GM19193 (cell line): ENCODE measurements around the gene RETN.

Source experiments
- POLR2A ChIP-seq: IDR thresholded peaks from 4 replicates; pipeline ENCODE4 v1.6.1; 2011; ENCODE audit not compliant: insufficient read depth, insufficient read length; ENCODE audit errors: extremely low read depth

Gene RETN

GRCh38 chr19:7703332-7703731, 34.5 kb downstream of the RETN start:
- no peak for TF ChIP-seq POLR2A

DNA sequence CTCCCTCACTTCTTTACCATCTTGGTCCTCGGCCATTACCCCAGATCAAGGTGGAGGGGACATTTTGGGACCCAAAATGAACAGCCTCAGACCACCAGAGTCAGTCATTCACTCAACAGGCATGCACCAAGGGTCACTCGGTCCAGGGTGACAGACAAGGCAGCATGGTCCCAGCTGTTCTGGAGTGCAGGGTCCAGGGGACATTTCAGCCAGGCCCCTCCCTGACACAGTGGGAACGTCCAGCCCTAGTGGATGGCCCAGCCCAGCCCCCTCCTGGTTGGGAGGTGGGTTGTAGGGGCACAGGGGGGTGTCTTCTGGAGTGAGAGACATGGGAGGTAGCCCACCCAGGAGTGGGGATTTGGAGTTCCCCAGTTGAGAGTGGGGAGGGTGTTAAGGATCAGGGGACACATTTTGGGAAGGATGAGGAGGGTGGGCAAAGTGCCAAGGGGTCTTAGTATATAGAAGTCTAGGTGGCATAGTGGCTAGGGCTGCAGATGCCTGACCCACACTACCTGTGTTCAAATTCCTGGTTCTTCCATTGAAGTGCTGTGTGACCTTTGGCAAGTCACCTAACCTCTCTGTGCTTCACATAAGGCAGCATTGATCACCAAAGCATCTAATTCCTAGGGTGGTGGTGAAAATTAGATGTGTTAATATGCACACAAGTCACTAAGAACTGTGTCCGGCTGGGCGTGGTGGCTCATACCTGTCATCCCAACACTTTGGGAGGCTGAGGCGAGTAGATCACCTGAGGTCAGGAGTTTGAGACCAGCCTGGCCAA, 35.6 kb downstream of the RETN start:
- no peak for TF ChIP-seq POLR2A

DNA sequence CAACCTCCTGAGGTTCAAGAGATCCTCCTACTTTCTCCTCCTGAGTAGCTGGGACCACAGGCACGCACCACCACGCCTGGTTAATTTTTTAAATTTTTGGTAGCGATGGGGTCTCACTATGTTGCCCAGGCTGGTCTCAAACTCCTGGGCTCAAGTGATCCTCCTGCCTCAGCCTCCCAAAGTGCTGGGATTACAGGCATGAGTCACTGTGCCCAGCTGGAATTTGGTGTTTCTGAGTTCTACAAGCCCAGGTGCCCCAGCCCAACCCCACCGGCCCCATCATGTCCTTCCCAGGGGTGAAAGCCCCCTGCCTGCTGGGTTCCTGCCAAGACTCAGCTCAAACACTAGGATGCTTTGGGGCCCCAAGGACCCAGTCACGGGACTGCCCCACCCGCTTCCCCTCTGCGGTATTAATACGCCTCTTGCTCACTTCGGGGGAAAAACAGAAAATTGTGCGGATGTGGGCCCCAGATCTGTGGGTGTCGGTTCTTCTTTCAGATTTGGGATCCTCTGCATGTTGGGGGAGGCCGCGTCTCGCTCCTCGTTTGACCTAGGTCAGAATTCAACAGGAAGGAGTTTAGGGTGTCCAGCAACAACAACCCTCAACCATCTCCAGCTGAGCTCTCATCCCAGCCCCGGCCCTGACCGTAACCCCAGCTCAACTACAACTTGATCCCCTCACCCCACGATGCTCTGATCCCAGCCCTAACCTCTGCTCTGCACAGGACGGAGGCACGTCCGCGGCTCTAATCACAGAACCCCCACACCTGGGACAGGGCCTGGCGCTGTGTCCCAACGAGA, 36.7 kb downstream of the RETN start:
- no peak for TF ChIP-seq POLR2A

- no peak for TF ChIP-seq POLR2A
These were observed 37.5 kb downstream of the RETN start for GRCh38 chr19:7706188-7706954.

- no peak for TF ChIP-seq POLR2A
These were observed 38.2 kb downstream of the RETN start for GRCh38 chr19:7706955-7707456.

DNA sequence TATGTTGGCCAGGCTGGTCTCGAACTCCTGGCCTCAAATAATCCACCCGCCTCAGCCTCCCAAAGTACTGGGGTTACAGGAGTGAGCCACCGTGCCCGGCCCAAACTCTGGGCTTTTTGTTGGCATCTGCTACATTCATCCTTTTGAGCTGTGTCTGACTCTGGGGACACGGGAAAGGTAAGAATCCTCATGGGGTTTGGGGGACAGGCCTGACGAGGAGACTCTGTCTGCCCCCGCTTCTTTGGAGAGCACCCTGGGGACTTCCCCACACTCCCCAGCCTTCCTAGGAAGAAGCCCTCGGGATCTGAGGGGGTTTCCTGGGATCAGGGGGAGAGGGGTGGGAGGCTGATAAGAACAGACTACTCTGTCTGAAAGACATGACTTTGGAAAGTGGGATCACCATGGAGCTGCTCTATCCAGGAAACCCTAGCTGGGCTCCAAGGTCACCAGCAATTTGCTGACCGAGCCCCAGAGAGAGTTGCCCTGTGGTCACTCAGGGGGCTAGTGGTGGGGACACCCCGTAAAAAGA, 41.1 kb downstream of the RETN start:
- no peak for TF ChIP-seq POLR2A

DNA sequence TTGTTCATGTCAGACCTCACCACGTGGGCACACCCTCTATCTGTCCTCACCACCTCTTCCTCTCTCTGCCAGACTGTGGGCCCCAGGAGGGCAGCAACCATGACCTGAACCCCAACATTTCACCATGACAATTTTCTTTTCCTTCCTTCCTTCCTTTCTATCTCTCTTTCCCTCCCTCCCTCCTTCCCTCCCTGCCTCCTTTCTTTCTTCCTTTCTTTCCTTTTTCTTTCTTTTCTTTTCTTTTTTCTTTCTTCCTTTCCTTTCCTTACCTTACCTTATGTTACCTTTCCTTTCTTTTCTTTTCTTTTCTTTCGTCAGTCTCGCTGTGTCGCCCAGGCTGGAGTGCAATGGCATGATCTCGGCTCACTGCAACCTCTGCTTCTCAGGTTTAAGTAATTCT, 41.8 kb downstream of the RETN start:
- TF ChIP-seq POLR2A: no peak

- no peak for TF ChIP-seq POLR2A
These were observed 46.8 kb downstream of the RETN start for GRCh38 chr19:7715671-7716070.

GRCh38 chr19:7716762-7717161, 47.9 kb downstream of the RETN start:
- TF ChIP-seq POLR2A: no peak

DNA sequence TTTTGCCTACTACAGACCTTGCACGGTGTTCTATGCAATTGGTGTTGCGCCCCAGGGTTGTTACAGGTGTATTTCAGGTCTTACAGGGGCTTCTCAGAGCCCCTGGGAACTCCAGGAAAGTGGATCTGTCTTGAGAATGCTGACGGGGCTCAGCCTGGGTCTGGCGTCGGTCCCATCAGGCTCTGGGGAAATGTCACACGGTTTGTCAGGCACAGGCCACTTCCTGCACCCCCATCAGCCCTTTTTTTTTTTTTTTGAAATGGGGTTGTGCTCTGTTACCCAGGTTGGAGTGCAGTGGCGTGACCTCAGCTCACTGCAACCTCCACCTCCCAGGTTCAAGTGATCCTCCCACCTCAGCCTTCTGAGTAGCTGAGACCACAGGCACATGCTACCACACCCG, 49.8 kb downstream of the RETN start:
- no peak for TF ChIP-seq POLR2A
